ENCODE measurements around the gene FPR1. TPM values are rescaled to one million over a fixed set of nuclear protein-coding genes. Genes with fewer than 3 reads are reported as not detected.
"Not testable (repeated sequence)": the region's sequence is repeated elsewhere in the genome, so short reads cannot be mapped to it uniquely, and the experiment has no call there.

FPR1 gene
- total RNA-seq, 2 donors from 2014 or later: not detected

DNA sequence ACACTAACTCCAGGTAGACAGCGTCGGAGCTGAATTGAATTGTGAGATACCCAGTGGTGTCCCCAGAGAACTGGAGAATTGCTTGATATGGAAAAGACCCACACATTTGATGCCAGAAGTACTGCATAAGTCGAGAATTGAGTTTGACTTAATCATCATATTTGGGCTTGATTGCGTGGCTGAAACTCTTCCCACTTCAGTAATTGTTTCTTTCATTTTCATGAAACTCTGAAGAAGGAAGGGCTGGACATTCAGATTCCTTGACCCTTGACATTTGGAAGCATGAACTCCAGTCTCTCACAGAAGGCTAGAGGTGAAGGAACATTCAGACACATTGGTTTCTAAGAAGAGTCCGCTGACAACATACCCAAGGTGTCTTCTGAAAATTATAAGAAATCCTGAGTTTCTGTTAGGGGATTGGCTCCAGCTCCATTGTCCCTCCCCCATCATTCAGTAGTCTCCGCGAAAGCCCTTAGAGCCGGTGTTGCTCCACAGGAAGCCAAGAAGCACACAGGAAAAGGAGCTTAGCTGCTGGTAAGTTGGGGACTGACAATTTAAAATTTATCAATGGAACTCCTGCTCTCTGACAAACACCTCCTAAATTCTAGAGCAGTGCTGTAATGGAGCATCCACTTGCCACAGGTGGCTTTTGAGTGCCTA, 9.1 kb upstream of the FPR1 start, which contains the start of gene FPR2:
Gene FPR2, plus strand, starts transcription at position 484 of the 660 bp plus-strand sequence. CDS start 7,479 bp downstream, outside the sequence.
- Mint-ChIP-seq H3K9me3 (peaks cover 3% of the 10 kb centered on the region), H3K36me3 (ENCODE audit: low read depth) (no peaks in the 10 kb centered on the region), H3K27me3 (peaks cover 22% of the 10 kb centered on the region), H3K4me1 (no peaks in the 10 kb centered on the region), H3K4me3 (no peak within 1 kb of the TSS), H3K27ac (no peak within 1 kb of the TSS)
- no peak for ATAC-seq (replicated peaks)

DNA sequence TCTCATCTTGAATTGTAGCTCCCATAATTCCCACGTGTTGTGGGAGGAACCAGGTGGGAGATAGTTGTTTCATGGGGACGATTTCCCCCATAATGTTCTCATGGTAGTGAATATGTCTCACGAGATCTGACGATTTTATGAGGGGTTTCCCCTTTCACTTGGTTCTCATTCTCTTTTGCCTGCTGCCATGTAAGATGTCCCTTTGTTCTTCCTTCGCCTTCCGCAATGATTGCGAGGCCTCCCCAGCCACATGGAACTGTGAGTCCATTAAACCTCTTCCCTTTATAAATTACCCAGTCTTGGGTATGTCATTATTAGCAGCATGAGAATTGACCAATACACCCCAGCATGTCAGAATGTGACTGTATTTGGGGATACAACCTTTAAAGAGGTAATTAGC, 3.9 kb upstream of the FPR1 start:
- Mint-ChIP-seq H3K27ac (no peak overlapping the region), H3K9me3 (peaks cover 6% of the 10 kb centered on the region), H3K27me3 (peaks cover 10% of the 10 kb centered on the region), H3K4me3 (no peak overlapping the region), H3K36me3 (ENCODE audit: low read depth) (no peaks in the 10 kb centered on the region), H3K4me1 (no peaks in the 10 kb centered on the region)
- no peak for ATAC-seq (replicated peaks)

DNA sequence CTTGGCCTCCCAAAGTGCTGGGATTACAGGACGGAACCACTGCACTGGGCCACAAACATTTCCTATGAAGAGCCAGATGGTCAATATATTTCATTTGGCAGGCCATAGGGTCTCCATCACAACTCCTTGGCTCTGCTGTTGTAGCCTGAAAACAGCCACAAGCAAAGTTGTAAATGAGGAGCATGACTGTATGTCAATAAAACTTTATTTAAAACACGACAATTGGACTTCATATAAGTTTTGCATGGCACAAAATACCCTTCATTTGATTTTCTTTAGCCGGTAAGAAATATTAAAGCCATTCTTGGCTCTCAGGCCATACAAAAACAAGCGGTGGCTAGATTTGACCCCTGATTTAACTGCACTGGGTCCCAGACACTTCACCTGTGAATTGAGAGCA, 3.1 kb upstream of the FPR1 start:
- Mint-ChIP-seq H3K27me3 (peaks cover 10% of the 10 kb centered on the region), H3K9me3 (peaks cover 6% of the 10 kb centered on the region), H3K27ac (no peak overlapping the region), H3K4me1 (no peaks in the 10 kb centered on the region), H3K36me3 (ENCODE audit: low read depth) (no peaks in the 10 kb centered on the region), H3K4me3 (no peak overlapping the region)
- ATAC-seq (replicated peaks): no peak

DNA sequence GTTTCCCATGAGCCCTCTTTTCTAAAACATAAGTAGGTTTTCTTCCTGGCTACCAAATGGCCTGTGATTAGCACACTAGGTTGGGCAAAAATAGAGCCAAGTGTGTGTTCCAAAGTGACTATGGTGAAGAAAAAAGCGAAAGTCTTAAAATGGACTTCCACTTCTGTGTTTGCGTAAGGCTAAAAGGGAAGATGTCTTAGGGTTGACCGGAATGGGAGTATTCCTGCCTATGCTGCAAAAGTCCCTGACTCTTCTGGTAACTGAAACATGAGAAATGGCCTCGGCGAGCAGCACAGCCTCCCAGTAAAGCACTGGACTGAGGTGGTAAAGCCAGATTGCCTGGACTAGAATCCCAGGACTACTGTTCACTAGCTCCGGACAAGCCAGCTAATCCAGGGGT, 2.4 kb upstream of the FPR1 start:
- Mint-ChIP-seq H3K4me1 (no peaks in the 10 kb centered on the region), H3K27me3 (peaks cover 12% of the 10 kb centered on the region), H3K36me3 (ENCODE audit: low read depth) (no peaks in the 10 kb centered on the region), H3K27ac (no peak overlapping the region), H3K4me3 (no peak overlapping the region), H3K9me3 (peaks cover 6% of the 10 kb centered on the region)
- ATAC-seq (replicated peaks): no peak

GRCh38 chr19:51750400-51751094, 1.1 kb downstream of the FPR1 start:
- no peaks in the 10 kb centered on the region for H3K36me3 Mint-ChIP-seq (ENCODE audit: low read depth)
- no peak overlapping the region for H3K4me3 Mint-ChIP-seq
- H3K27me3 Mint-ChIP-seq: peaks cover 14% of the 10 kb centered on the region
- no peaks in the 10 kb centered on the region for H3K9me3 Mint-ChIP-seq
- H3K27ac Mint-ChIP-seq: no peak overlapping the region
- H3K4me1 Mint-ChIP-seq: no peaks in the 10 kb centered on the region
- no peak for ATAC-seq (replicated peaks)

DNA sequence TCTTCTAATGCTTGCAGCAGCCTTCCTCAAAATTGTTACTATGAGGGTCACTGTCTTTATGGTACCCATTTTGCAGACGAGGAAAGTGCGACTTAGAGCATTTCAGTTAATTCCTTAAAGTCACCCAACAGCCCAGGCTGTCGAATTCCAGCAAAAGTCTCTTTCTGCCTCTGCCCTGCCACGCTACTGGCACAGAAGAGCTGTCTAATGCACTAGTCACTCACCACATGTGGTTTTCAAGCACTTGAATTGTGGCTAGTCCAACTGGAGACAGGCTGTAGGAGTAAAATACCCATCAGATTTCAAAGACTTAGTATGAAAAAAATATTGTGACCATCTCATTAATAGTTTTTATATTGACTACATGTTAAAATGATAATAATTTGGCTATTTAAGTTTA, 1.7 kb downstream of the FPR1 start:
- Mint-ChIP-seq H3K27ac (no peak overlapping the region), H3K9me3 (no peaks in the 10 kb centered on the region), H3K36me3 (ENCODE audit: low read depth) (no peaks in the 10 kb centered on the region), H3K4me3 (no peak overlapping the region), H3K27me3 (peaks cover 16% of the 10 kb centered on the region), H3K4me1 (no peaks in the 10 kb centered on the region)
- no peak for ATAC-seq (replicated peaks)

GRCh38 chr19:51746731-51747130, 4.9 kb downstream of the FPR1 start:
- Mint-ChIP-seq H3K4me1 (no peaks in the 10 kb centered on the region), H3K4me3 (no peak overlapping the region), H3K36me3 (ENCODE audit: low read depth) (no peaks in the 10 kb centered on the region), H3K27ac (no peak overlapping the region), H3K27me3 (peaks cover 16% of the 10 kb centered on the region), H3K9me3 (no peaks in the 10 kb centered on the region)
- no peak for ATAC-seq (replicated peaks)

GRCh38 chr19:51743405-51743804, 8.3 kb downstream of the FPR1 start:
- Mint-ChIP-seq H3K27me3 (peaks cover 12% of the 10 kb centered on the region), H3K36me3 (ENCODE audit: low read depth) (no peaks in the 10 kb centered on the region), H3K9me3 (no peaks in the 10 kb centered on the region), H3K4me3 (no peak overlapping the region), H3K4me1 (no peaks in the 10 kb centered on the region), H3K27ac (no peak overlapping the region)
- ATAC-seq (replicated peaks): no peak

DNA sequence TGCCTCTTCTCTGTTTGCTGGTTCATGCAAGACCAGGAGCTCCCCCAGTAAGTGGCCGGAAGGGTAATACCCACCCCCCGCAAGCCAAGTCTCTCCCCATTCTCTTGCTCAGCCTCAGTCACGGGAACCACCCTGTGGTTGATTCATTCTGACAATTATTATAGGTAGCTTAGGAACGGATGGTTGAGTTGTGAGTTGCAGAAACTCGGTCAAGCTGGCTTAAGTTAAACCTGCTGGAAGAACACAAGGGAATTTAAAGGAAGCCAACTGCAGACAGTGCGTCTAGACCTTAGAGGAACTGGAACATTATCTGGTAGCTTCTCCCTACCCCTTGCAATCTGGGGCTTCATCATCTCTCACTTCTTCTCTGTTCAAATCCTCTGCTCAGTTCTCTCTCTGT, 8.9 kb downstream of the FPR1 start:
- ATAC-seq (replicated peaks): no peak
- H3K27ac Mint-ChIP-seq: no peak overlapping the region
- no peaks in the 10 kb centered on the region for H3K9me3 Mint-ChIP-seq
- H3K27me3 Mint-ChIP-seq: peaks cover 12% of the 10 kb centered on the region
- no peaks in the 10 kb centered on the region for H3K36me3 Mint-ChIP-seq (ENCODE audit: low read depth)
- no peaks in the 10 kb centered on the region for H3K4me1 Mint-ChIP-seq
- no peak overlapping the region for H3K4me3 Mint-ChIP-seq

DNA sequence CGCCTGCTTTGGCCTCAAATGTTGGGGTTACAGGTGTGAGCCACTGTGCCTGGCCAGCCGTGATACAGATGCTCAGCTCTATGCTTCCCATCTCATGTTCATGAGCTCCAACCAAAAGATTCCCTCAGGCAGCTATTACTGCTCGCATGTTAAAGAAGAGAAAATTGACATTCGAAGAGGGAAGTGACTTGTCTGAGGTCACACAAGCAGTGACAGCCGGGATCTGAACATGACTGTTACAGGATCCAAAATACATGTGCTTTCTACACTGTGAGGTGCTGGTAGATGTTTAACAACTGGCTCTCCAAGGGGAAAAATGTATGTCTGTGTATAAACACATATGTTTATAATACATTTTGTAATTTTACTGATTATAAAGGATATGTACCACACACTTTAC, 11.3 kb downstream of the FPR1 start:
- no peak for ATAC-seq (replicated peaks)
- H3K36me3 Mint-ChIP-seq (ENCODE audit: low read depth): no peaks in the 10 kb centered on the region
- no peaks in the 10 kb centered on the region for H3K4me1 Mint-ChIP-seq
- no peaks in the 10 kb centered on the region for H3K9me3 Mint-ChIP-seq
- no peak overlapping the region for H3K27ac Mint-ChIP-seq
- H3K4me3 Mint-ChIP-seq: no peak overlapping the region
- H3K27me3 Mint-ChIP-seq: peaks cover 17% of the 10 kb centered on the region

GRCh38 chr19:51739466-51740213, 12.0 kb downstream of the FPR1 start:
- H3K4me1 Mint-ChIP-seq: no peaks in the 10 kb centered on the region
- no peaks in the 10 kb centered on the region for H3K36me3 Mint-ChIP-seq (ENCODE audit: low read depth)
- no peak for ATAC-seq (replicated peaks)
- no peak overlapping the region for H3K4me3 Mint-ChIP-seq
- H3K27ac Mint-ChIP-seq: no peak overlapping the region
- H3K27me3 Mint-ChIP-seq: peaks cover 17% of the 10 kb centered on the region
- H3K9me3 Mint-ChIP-seq: no peaks in the 10 kb centered on the region

GRCh38 chr19:51738523-51738922, 13.2 kb downstream of the FPR1 start:
- H3K9me3 Mint-ChIP-seq; H3K4me1 Mint-ChIP-seq; H3K27ac Mint-ChIP-seq; H3K4me3 Mint-ChIP-seq; H3K36me3 Mint-ChIP-seq (ENCODE audit: low read depth); ATAC-seq (replicated peaks): not testable (repeated sequence)
- peaks cover 17% of the 10 kb centered on the region for H3K27me3 Mint-ChIP-seq

DNA sequence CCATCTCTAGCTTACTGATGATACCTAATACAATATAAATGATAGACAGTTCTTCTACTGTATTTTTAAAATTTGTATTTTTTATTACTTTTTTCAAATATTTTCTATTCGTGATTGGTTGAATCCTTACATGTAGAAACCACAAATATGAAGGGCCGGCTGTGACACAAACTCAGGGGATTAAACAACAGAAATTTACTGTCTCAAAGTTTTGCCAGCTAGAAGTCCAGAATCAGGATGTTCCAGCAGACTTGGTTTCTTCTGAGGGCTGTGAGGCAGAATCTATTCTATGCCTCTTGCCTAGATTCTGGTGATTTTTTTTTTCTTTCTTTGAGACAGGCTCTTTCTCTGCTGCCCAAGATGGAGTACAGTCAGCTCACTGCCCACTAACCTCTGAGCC, 13.8 kb downstream of the FPR1 start:
- Mint-ChIP-seq H3K9me3 (no peaks in the 10 kb centered on the region), H3K27ac (no peak overlapping the region)
- no peak for ATAC-seq (replicated peaks)

DNA sequence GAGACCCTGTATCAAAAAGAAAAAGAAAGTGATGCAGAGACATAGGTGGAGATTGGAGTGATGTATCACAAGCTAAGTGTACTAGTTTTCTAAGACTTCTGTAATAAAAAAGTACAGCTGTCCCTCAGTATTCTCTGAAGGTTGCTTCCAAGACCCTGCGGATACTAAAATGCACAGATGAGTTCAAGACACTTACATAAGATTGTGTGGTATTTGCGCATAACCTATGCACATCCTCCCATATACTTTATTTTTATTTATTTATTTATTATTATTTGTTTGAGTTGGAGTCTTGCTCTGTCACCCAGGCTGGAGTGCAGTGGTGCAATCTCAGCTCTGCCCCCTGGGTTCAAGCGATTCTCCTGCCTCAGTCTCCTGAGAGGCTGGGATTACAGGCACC, 14.3 kb downstream of the FPR1 start:
- ATAC-seq (replicated peaks): no peak
- Mint-ChIP-seq H3K27me3 (peaks cover 17% of the 10 kb centered on the region), H3K36me3 (ENCODE audit: low read depth) (no peaks in the 10 kb centered on the region), H3K9me3 (no peaks in the 10 kb centered on the region), H3K4me1 (no peaks in the 10 kb centered on the region), H3K27ac (no peak overlapping the region), H3K4me3 (no peak overlapping the region)

More for the DNA sequence above, 13.8 kb downstream of the FPR1 start:
- peaks cover 17% of the 10 kb centered on the region for H3K27me3 Mint-ChIP-seq
- H3K36me3 Mint-ChIP-seq (ENCODE audit: low read depth): no peaks in the 10 kb centered on the region
- H3K4me3 Mint-ChIP-seq: no peak overlapping the region
- H3K4me1 Mint-ChIP-seq: no peaks in the 10 kb centered on the region
